Activated B cell treated with CpG ODN at 0.5 μM for 24 hours (primary cell): ENCODE data around the gene DNAJA3. TPM values are rescaled to one million over a fixed set of nuclear protein-coding genes. Genes with fewer than 3 reads are reported as not detected.

Experiments
- ATAC-seq: fragments of 200-7000 bp; cut with Tn5 transposase; one replicate; pipeline ENCODE4 v1.10.0; 2021; ENCODE audit warnings: low read depth, mild to moderate bottlenecking, moderate library complexity
- CTCF ChIA-PET: fragments of 350-600 bp; sonication (Branson Sonifier 250); formaldehyde crosslinking; loops from one replicate; lab custom pipeline; 2021; ENCODE audit warnings: antibody characterized with exemption; lab: Charles Lee
- POLR2A ChIA-PET: fragments of 350-600 bp; sonication (Branson Sonifier 250); formaldehyde crosslinking; loops from one replicate; lab custom pipeline; 2021; ENCODE audit warnings: antibody characterized with exemption; lab: Charles Lee
- DNase-seq: peaks from one replicate; pipeline ENCODE4 v3.0.0; 2022
- H3K27ac Mint-ChIP-seq: one replicate; pipeline ENCODE4 v1.8.0; 2020; ENCODE audit warnings: mixed read lengths
- H3K27me3 Mint-ChIP-seq: one replicate; pipeline ENCODE4 v1.8.0; 2021; ENCODE audit warnings: mixed read lengths
- H3K36me3 Mint-ChIP-seq: one replicate; pipeline ENCODE4 v1.8.0; 2021; ENCODE audit warnings: low read depth, mixed read lengths
- H3K4me1 Mint-ChIP-seq: one replicate; pipeline ENCODE4 v1.8.0; 2021; ENCODE audit warnings: mixed read lengths
- H3K4me3 Mint-ChIP-seq: one replicate; pipeline ENCODE4 v1.8.0; 2020; ENCODE audit warnings: mild to moderate bottlenecking, mixed read lengths
- H3K9me3 Mint-ChIP-seq: one replicate; pipeline ENCODE4 v1.8.0; 2020; ENCODE audit warnings: mixed read lengths
- intact Hi-C: fragments of 100-400 bp; cut with micrococcal nuclease; formaldehyde crosslinking; loops from one replicate; pipeline ENCODE4 v1.15.1; 2024
- total RNA-seq: library from RNA; stranded (reverse); gene quantifications from 2 replicates; pipeline ENCODE4 v1.2.3, GENCODE V29; 2022
- TF ChIP-seq, protein P1 (sequence below): fragments of 200-600 bp; IDR thresholded peaks from one replicate; pipeline ENCODE4 v1.8.0; 2022; ENCODE audit warnings: antibody characterized with exemption, mild to moderate bottlenecking

Gene DNAJA3
- total RNA-seq, 1 donor from 2014 or later: 62.6 TPM

DNA sequence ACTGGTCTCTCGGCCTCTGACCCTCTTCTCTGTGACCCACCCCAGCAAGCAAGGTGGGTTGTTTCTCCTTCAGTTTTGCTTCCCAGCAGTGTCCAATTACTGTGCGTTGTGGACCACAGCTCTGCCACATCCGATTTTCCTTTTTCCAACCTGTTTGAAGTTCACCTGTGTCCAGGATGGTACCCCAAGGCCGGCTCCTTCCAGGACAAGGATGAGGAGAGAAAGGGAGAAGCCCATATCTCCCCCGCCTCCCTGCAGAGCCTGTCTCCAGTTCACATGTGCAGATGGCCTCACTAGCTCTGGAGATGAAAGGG, 35.2 kb downstream of the DNAJA3 start:
- Mint-ChIP-seq H3K27ac (no peak overlapping the region), H3K36me3 (peaks cover 63% of the 10 kb centered on the region)
- CTCF ChIA-PET: no interaction called here

DNA sequence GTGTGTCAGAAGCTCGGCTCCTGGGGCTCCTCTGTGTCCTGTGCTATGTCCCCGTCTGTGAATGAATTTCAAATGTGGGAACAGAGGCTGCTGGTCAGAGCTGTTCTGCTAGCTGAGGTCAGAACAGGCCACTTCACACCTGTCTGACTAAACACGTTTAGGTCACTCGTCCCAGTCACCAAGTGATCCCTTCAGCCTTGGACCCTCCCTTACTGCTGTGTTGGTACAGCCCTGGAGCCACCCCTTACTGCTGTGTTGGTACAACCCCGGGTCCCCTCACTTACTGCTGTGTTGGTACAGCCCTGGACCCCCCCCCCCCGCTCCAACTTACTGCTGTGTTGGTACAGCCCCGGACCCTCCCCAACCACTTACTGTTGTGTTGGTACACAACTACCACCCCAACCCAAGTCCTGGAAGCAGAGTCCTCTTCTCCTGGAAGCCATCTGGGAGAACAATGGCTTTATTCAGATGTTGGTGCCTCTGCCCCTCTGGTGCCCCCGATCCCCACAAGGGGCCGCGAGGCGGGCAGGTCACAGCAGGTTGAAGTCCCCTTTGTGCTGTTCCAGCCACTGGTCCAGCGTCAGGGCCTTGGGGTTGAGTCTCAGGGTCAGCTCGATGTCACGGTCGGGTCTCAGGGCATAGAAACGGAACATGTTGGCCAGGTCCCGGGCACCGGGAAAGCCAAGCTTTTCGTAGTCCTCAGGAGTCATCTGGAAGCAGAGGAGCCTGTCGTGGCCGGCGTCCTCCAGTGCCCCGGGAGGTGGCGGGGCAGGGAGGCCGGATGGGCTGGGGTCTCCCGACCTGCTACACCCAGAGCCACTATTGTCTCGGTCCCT, 35.8 kb downstream of the DNAJA3 start:
- POLR2A ChIA-PET: no interaction called here
- TF ChIP-seq, protein P1, sequence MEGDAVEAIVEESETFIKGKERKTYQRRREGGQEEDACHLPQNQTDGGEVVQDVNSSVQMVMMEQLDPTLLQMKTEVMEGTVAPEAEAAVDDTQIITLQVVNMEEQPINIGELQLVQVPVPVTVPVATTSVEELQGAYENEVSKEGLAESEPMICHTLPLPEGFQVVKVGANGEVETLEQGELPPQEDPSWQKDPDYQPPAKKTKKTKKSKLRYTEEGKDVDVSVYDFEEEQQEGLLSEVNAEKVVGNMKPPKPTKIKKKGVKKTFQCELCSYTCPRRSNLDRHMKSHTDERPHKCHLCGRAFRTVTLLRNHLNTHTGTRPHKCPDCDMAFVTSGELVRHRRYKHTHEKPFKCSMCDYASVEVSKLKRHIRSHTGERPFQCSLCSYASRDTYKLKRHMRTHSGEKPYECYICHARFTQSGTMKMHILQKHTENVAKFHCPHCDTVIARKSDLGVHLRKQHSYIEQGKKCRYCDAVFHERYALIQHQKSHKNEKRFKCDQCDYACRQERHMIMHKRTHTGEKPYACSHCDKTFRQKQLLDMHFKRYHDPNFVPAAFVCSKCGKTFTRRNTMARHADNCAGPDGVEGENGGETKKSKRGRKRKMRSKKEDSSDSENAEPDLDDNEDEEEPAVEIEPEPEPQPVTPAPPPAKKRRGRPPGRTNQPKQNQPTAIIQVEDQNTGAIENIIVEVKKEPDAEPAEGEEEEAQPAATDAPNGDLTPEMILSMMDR: no peak
- no peak overlapping the region for H3K27ac Mint-ChIP-seq
- DNase-seq: no peak
- H3K4me3 Mint-ChIP-seq: no peak overlapping the region
- H3K4me1 Mint-ChIP-seq: no peaks in the 10 kb centered on the region
- intact Hi-C loops: no loop called here
- CTCF ChIA-PET: no interaction called here
- no peaks in the 10 kb centered on the region for H3K9me3 Mint-ChIP-seq
- H3K36me3 Mint-ChIP-seq: peaks cover 63% of the 10 kb centered on the region
- no peak for ATAC-seq
- H3K27me3 Mint-ChIP-seq: no peaks in the 10 kb centered on the region

More for the DNA sequence above, 35.2 kb downstream of the DNAJA3 start:
- no peaks in the 10 kb centered on the region for H3K9me3 Mint-ChIP-seq
- no peaks in the 10 kb centered on the region for H3K27me3 Mint-ChIP-seq
- intact Hi-C loops: no loop called here
- no peaks in the 10 kb centered on the region for H3K4me1 Mint-ChIP-seq
- no peak overlapping the region for H3K4me3 Mint-ChIP-seq
- TF ChIP-seq, protein P1: no peak
- DNase-seq (no peak), ATAC-seq (no peak)
- POLR2A ChIA-PET: no interaction called here

DNA sequence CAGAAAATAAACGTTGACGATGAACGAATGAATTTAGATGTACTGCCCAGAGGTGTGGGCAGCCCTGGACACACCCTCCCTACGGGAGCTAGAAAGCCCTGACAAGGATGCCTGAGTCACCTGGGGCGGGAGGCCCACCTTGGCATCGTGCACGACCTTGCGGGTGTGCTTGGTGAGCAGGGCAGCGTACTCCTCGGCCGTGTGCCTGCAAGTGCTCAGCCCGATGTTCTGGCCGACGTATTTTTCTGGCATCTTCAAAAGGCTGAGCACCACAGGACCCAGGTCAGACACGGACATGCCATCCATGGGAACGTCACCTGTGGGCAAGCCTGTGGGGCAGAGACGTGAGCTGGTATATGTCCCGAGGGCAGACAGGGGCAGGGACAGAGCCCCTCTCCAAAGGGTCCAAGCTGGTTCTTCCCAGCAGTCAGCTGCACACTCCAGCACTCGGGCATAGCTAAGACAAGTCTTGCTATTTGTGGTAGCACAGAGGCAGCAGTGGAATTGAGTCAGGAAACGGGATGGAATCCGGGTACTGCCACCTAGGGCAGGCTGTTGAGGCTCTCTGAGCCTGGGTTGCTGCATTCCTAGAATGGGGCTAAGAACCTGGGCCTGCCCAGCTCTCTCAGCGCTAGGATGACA, 38.0 kb downstream of the DNAJA3 start:
- DNase-seq (no peak), ATAC-seq (no peak)
- Mint-ChIP-seq H3K36me3 (peaks cover 56% of the 10 kb centered on the region), H3K27ac (no peak overlapping the region), H3K4me3 (no peak overlapping the region), H3K27me3 (no peaks in the 10 kb centered on the region), H3K4me1 (no peaks in the 10 kb centered on the region), H3K9me3 (no peaks in the 10 kb centered on the region)
- intact Hi-C loops: no loop called here
- TF ChIP-seq, protein P1: no peak
- ChIA-PET POLR2A (no interaction called here), CTCF (no interaction called here)

DNA sequence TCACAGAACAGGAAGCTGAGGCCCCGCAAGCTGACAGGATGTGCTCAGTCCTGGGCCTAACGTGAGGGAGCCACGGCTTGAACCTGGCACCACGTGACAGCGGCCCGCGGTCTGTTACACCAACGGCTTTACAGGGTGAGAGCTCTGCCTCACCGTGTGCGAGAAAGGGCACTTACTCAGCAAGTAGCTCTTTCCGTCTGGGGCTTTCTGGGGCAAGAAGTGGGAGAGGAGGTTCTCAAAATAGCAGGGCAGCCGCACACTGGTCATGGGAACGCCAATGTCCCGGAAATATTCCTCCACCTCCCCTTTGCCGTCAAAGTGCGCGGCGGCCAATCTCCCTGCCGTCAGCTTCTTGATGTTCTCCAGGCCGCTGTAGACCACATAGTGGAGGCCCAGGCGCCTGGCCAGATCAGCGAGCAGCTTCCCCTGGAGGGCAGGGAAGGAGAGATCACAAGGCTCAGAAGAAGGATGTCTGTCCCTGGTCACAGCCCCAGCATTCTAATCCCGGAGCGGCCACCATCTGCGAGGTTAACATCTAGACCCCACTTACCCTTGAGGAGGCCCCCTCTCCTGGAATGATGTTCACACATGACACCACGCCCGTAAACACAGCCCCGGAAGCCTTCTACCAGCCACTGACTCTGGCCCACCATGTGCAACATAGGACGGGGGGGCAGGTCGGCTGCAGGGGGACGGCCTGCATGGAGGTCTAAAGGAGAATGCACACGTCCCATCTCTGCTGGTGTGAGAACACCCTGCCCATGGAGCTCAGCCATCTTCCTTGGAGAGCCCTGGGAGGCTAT, 40.5 kb downstream of the DNAJA3 start:
- TF ChIP-seq, protein P1: no peak
- Mint-ChIP-seq H3K4me1 (no peaks in the 10 kb centered on the region), H3K27ac (no peak overlapping the region), H3K4me3 (no peak overlapping the region), H3K27me3 (no peaks in the 10 kb centered on the region), H3K36me3 (peaks cover 49% of the 10 kb centered on the region), H3K9me3 (no peaks in the 10 kb centered on the region)
- intact Hi-C loops: no loop called here
- DNase-seq (no peak), ATAC-seq (no peak)
- ChIA-PET CTCF (no interaction called here), POLR2A (interaction anchor here (0.8 kb wide), 1 partner anchor 8 kb away, joined by 3 read pairs; the partner anchor contains the start of gene NMRAL1)

- Mint-ChIP-seq H3K9me3 (no peaks in the 10 kb centered on the region), H3K36me3 (peaks cover 38% of the 10 kb centered on the region), H3K27me3 (no peaks in the 10 kb centered on the region), H3K4me1 (peaks cover 1% of the 10 kb centered on the region), H3K4me3 (no peak overlapping the region), H3K27ac (no peak overlapping the region)
- CTCF ChIA-PET: no interaction called here
- TF ChIP-seq, protein P1: no peak
- POLR2A ChIA-PET: no interaction called here
- ATAC-seq (no peak), DNase-seq (no peak)
- intact Hi-C loops: no loop called here
Measured at GRCh38 chr16:4467916-4468315, 42.2 kb downstream of the DNAJA3 start.
